Hepatocyte (in vitro differentiated cells): Measurements from ENCODE around the gene SH3RF3.

ENCODE experiments used
- EZH2 ChIP-seq: fragments of 200-600 bp; sonication (generic); IDR thresholded peaks from 2 replicates; pipeline ENCODE4 v1.6.1; 2016; ENCODE audit warnings: antibody characterized with exemption, mild to moderate bottlenecking, borderline replicate concordance
- TF ChIP-seq, protein P1 (sequence below): fragments of 200-600 bp; sonication (generic); IDR thresholded peaks from 2 replicates; pipeline ENCODE4 v1.5.1; 2016; ENCODE audit warnings: antibody characterized with exemption, mild to moderate bottlenecking; ENCODE audit not compliant: poor library complexity

GRCh38 chr2:109160714-109161440 lies 31.9 kb downstream of the SH3RF3 start:
- TF ChIP-seq, protein P1, sequence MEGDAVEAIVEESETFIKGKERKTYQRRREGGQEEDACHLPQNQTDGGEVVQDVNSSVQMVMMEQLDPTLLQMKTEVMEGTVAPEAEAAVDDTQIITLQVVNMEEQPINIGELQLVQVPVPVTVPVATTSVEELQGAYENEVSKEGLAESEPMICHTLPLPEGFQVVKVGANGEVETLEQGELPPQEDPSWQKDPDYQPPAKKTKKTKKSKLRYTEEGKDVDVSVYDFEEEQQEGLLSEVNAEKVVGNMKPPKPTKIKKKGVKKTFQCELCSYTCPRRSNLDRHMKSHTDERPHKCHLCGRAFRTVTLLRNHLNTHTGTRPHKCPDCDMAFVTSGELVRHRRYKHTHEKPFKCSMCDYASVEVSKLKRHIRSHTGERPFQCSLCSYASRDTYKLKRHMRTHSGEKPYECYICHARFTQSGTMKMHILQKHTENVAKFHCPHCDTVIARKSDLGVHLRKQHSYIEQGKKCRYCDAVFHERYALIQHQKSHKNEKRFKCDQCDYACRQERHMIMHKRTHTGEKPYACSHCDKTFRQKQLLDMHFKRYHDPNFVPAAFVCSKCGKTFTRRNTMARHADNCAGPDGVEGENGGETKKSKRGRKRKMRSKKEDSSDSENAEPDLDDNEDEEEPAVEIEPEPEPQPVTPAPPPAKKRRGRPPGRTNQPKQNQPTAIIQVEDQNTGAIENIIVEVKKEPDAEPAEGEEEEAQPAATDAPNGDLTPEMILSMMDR, result no peak
- TF ChIP-seq EZH2, result no peak
